GM12801 (cell line): ENCODE measurements around the gene TTYH2.

Source experiments
- CTCF ChIP-seq: IDR thresholded peaks from one replicate; pipeline ENCODE4 v1.5.1; 2011; ENCODE audit warnings: control low read depth; ENCODE audit not compliant: insufficient read length; ENCODE audit errors: extremely low read depth

The TTYH2 gene

GRCh38 chr17:74233937-74234336 lies 20.6 kb downstream of the TTYH2 start:
- no peak for TF ChIP-seq CTCF

GRCh38 chr17:74234486-74234885 lies 21.1 kb downstream of the TTYH2 start:
- TF ChIP-seq CTCF = no peak

- TF ChIP-seq CTCF = no peak
Measured at GRCh38 chr17:74235040-74235581, 21.7 kb downstream of the TTYH2 start.

DNA sequence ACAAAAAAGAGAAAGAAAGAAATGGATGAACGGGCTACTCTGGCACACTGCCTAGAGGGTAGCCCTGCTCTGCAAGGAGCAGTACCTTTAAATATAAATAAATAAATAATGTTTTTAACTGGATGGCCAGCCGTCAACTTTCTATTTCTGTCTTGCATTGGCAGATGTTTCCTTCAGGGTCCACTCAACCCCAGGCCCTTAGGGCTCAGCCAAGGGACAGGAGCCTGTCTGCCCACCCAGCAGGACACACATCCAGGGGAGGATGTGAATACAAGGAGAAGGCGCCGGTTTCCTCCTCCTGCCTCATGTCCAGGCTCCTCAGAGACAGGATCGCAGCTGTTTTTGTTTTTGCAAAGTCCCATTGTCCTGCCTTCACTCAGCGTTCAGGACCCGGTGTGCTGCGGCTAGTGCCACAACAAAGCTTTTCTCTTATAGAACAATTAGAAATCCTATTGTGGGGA lies 22.6 kb downstream of the TTYH2 start:
- TF ChIP-seq CTCF = no peak

- TF ChIP-seq CTCF = no peak
Measured at GRCh38 chr17:74237321-74237720, 23.9 kb downstream of the TTYH2 start.

- no peak for TF ChIP-seq CTCF
Measured at GRCh38 chr17:74239172-74239571, 25.8 kb downstream of the TTYH2 start.

GRCh38 chr17:74240618-74241205 lies 27.3 kb downstream of the TTYH2 start:
- no peak for TF ChIP-seq CTCF
